Measurements from ENCODE around the gene DYNC1LI2.

DNA sequence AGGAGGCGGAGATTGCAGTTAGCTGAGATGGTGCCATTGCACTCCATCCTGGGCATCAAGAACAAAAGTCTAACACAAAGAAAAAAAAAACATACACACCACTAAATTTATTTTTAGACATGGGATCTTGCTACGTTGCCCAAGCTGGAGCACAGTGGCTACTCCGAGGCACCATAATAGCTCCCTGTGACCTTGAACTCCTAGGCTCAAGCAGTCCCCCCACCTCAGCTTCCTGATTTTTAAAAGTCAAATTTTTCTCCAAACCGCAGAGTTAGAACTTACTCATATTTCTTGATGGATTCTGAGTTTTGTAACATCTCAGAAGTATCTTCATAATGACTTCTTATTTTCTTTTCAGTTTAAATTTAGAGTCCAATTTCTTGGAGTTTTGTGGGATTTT lies 58.3 kb downstream of the DYNC1LI2 start:
- TF ChIP-seq FOS (IDR thresholded peaks at IDR 0.05; ENCODE audit: extremely low read depth, insufficient read length): no peak
- TF ChIP-seq EZH2 (IDR thresholded peaks at IDR 0.05; ENCODE audit: borderline replicate concordance, low read depth, low read length): no peak
- TF ChIP-seq TAF1 (IDR thresholded peaks at IDR 0.05; ENCODE audit: control insufficient read depth, extremely low read depth, insufficient read depth, low read length, severe bottlenecking): no peak
- TF ChIP-seq, protein P1, sequence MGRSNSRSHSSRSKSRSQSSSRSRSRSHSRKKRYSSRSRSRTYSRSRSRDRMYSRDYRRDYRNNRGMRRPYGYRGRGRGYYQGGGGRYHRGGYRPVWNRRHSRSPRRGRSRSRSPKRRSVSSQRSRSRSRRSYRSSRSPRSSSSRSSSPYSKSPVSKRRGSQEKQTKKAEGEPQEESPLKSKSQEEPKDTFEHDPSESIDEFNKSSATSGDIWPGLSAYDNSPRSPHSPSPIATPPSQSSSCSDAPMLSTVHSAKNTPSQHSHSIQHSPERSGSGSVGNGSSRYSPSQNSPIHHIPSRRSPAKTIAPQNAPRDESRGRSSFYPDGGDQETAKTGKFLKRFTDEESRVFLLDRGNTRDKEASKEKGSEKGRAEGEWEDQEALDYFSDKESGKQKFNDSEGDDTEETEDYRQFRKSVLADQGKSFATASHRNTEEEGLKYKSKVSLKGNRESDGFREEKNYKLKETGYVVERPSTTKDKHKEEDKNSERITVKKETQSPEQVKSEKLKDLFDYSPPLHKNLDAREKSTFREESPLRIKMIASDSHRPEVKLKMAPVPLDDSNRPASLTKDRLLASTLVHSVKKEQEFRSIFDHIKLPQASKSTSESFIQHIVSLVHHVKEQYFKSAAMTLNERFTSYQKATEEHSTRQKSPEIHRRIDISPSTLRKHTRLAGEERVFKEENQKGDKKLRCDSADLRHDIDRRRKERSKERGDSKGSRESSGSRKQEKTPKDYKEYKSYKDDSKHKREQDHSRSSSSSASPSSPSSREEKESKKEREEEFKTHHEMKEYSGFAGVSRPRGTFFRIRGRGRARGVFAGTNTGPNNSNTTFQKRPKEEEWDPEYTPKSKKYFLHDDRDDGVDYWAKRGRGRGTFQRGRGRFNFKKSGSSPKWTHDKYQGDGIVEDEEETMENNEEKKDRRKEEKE (IDR thresholded peaks at IDR 0.05; ENCODE audit: borderline replicate concordance in 1 of 2, control insufficient read depth in 1 of 2, low read depth in 2 of 2, low read length in 1 of 2): no peak
- TF ChIP-seq POLR2AphosphoS5 (IDR thresholded peaks at IDR 0.05; ENCODE audit: control insufficient read depth, insufficient read depth, low read depth, low read length): no peak
- TF ChIP-seq RFX5 (IDR thresholded peaks at IDR 0.05; ENCODE audit: low read depth, low read length): no peak

All from K562 (cell line).